HCT116 (cell line): Measurements from ENCODE around the gene DNPH1. TPM values are rescaled to one million over a fixed set of nuclear protein-coding genes. Genes with fewer than 3 reads are reported as not detected.

Experiments
- ATAC-seq: fragments of 200-7000 bp; cut with Tn5 transposase; 2 replicates; pipeline ENCODE4 v1.9.1; 2020; ENCODE audit warnings: mild to moderate bottlenecking, moderate library complexity
- BruUV-seq: library from RNA; stranded (reverse); fragments of 400-500 nt; replicated peaks from 2 replicates; lab custom pipeline; 2021; lab: Mats Ljungman, UMichigan
- CTCF ChIA-PET: fragments of 300-600 bp; sonication (Branson Sonifier 250); formaldehyde crosslinking; loops from one replicate; lab custom pipeline; 2021; ENCODE audit warnings: antibody characterized with exemption; lab: Charles Lee
- POLR2A ChIA-PET: fragments of 300-600, 350-600 bp; sonication (Branson Sonifier 250); formaldehyde crosslinking; loops from one replicate; lab custom pipeline; 2021; ENCODE audit warnings: antibody characterized with exemption; lab: Charles Lee
- RAD21 ChIA-PET, 2 experiments: fragments of 300-600 bp; sonication (Branson Sonifier 250); formaldehyde crosslinking; loops; one replicate each; lab custom pipeline; 2023; ENCODE audit warnings: low total read pairs in 2 of 2; ENCODE audit not compliant: uncharacterized antibody in 2 of 2, unreplicated experiment in 2 of 2, low non-redundant PET in 1 of 2; lab: Charles Lee
- DNase-seq: peaks from one replicate; pipeline ENCODE4 v3.0.0-alpha.2; 2010; ENCODE audit warnings: low read depth, low spot score
- H2AFZ ChIP-seq: fragments of 200-600 bp; shearing (Covaris generic), sonication (generic); 2 replicates; pipeline ENCODE4 v1.6.1; 2017; ENCODE audit warnings: low read depth, mixed run types, mixed read lengths, antibody characterized with exemption, low read length; ENCODE audit not compliant: poor library complexity, severe bottlenecking
- H3K27ac ChIP-seq: 2 replicates; pipeline ENCODE4 v1.5.1; 2012; ENCODE audit warnings: low read depth, low read length
- H3K27me3 ChIP-seq: fragments of 200-600 bp; sonication (generic); 2 replicates; pipeline ENCODE4 v1.6.1; 2016; ENCODE audit warnings: mixed run types, low read length, mixed read lengths; ENCODE audit not compliant: insufficient read depth
- H3K36me3 ChIP-seq, 2 experiments: fragments of 200-500 bp in 1 of 2; fragments of 200-600 bp in 1 of 2; sonication (Bioruptor generic) in 1 of 2; sonication (generic) in 1 of 2; 2 replicates each; pipeline versions ENCODE4 v1.5.1 to v1.6.1; 2014 to 2016; ENCODE audit warnings: low read length in 2 of 2, inconsistent platforms in 1 of 2, mixed read lengths in 1 of 2, mixed run types in 1 of 2; ENCODE audit not compliant: insufficient read depth in 2 of 2, control insufficient read depth in 1 of 2
- H3K4me1 ChIP-seq, 2 experiments: fragments of 200-600 bp in 1 of 2; sonication (generic) in 1 of 2; 2 replicates each; pipeline versions ENCODE4 v1.5.1 to v1.6.1; 2012 to 2017; ENCODE audit warnings: low read length in 2 of 2, inconsistent platforms in 1 of 2, mild to moderate bottlenecking in 1 of 2, mixed read lengths in 1 of 2, mixed run types in 1 of 2, moderate library complexity in 1 of 2; ENCODE audit not compliant: insufficient read depth in 2 of 2, control insufficient read depth in 1 of 2
- H3K4me2 ChIP-seq: fragments of 200-600 bp; sonication (generic); 2 replicates; pipeline ENCODE4 v1.6.1; 2017; ENCODE audit warnings: mixed run types, low read length, mixed read lengths
- H3K4me3 ChIP-seq, 2 experiments: fragments of 200-600 bp in 1 of 2; sonication (generic) in 1 of 2; replicated peaks in 1 of 2; 2 replicates each; pipeline ENCODE4 v1.5.1; 2011 to 2016; ENCODE audit warnings: low read length in 2 of 2, control low read depth in 1 of 2, low read depth in 1 of 2, mild to moderate bottlenecking in 1 of 2, mixed read lengths in 1 of 2, mixed run types in 1 of 2
- H3K79me2 ChIP-seq: fragments of 200-600 bp; sonication (generic); 2 replicates; pipeline ENCODE4 v1.6.1; 2017; ENCODE audit warnings: mild to moderate bottlenecking, mixed run types, low read length, moderate library complexity, mixed read lengths; ENCODE audit not compliant: insufficient read depth
- H3K9ac ChIP-seq: fragments of 200-600 bp; sonication (generic); 2 replicates; pipeline ENCODE4 v1.6.1; 2016; ENCODE audit warnings: low read length, mixed read lengths
- H3K9me2 ChIP-seq: fragments of 200-600 bp; sonication (generic), shearing (Covaris generic); 2 replicates; pipeline ENCODE4 v1.6.1; 2017; ENCODE audit warnings: mixed run types, mild to moderate bottlenecking, moderate library complexity; ENCODE audit not compliant: insufficient read depth
- H3K9me3 ChIP-seq, 2 experiments: fragments of 200-500 bp in 1 of 2; fragments of 200-600 bp in 1 of 2; sonication (Bioruptor generic) in 1 of 2; sonication (generic) in 1 of 2; 2 replicates each; pipeline ENCODE4 v1.6.1; 2014 to 2017; ENCODE audit warnings: low read length in 2 of 2, mixed read lengths in 2 of 2, inconsistent platforms in 1 of 2, low read depth in 1 of 2, mild to moderate bottlenecking in 1 of 2, mixed run types in 1 of 2, moderate library complexity in 1 of 2; ENCODE audit not compliant: control insufficient read depth in 1 of 2, insufficient read depth in 1 of 2
- H4K20me1 ChIP-seq: fragments of 200-600 bp; sonication (generic), shearing (Covaris generic); 2 replicates; pipeline ENCODE4 v1.6.1; 2017; ENCODE audit warnings: mixed run types, mild to moderate bottlenecking, moderate library complexity; ENCODE audit not compliant: insufficient read depth
- ELF1 ChIP-seq: IDR thresholded peaks from 2 replicates; pipeline ENCODE4 v1.6.1; 2012; ENCODE audit warnings: low read depth, borderline replicate concordance
- intact Hi-C: fragments of 100-400 bp; cut with micrococcal nuclease; formaldehyde crosslinking; loops from 2 replicates; pipeline ENCODE4 v1.10.0; 2022
- total RNA-seq: library from RNA; stranded (reverse); gene quantifications from one replicate; pipeline ENCODE4 v1.2.1, GENCODE V29; 2021; ENCODE audit not compliant: unreplicated experiment
- TF ChIP-seq, protein P1 (sequence below): IDR thresholded peaks from 2 replicates; pipeline ENCODE4 v1.6.1; 2011; ENCODE audit warnings: mild to moderate bottlenecking, low read length, moderate library complexity; ENCODE audit not compliant: insufficient replicate concordance; ENCODE audit errors: extremely low read depth

Gene DNPH1
- total RNA-seq, 1 experiment from 2014 or later: 117 TPM

DNA sequence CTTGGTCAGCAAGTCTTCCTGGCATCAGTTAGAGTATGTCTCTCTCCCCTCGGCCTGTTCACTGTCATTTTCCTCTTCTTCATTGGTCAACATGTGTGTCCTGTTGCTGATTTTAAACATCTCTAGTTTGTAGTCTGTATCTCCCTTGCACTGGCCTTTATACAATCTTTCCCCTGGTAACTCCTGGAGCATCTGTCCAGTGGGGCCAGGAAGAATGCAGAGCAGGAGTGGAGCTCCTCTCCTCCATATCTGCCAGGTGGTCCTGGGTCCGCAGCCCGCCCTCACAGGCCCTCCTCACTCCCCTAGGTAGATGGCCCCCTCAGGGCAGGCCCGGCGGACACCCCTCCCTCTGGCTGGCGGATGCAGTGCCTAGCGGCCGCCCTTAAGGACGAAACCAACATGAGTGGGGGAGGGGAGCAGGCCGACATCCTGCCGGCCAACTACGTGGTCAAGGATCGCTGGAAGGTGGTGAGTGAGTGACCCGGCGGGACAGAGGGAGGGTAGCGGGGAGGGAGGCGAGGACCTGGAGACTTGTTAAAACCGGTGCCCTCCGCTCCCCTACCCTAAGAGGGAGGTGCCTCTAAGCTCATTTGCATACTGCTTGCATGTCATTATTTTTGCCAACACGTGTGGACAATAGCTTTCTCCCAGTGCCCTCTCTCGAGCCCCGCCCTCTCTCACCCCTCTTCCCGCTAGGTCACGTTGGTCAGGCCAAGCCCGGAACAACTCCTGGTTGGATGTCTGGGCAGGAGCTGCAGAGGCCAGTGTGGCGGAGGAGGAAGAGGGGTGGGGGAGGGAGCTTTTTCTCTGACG, 17.2 kb upstream of the DNPH1 start (continued):
- TF ChIP-seq, protein P1, sequence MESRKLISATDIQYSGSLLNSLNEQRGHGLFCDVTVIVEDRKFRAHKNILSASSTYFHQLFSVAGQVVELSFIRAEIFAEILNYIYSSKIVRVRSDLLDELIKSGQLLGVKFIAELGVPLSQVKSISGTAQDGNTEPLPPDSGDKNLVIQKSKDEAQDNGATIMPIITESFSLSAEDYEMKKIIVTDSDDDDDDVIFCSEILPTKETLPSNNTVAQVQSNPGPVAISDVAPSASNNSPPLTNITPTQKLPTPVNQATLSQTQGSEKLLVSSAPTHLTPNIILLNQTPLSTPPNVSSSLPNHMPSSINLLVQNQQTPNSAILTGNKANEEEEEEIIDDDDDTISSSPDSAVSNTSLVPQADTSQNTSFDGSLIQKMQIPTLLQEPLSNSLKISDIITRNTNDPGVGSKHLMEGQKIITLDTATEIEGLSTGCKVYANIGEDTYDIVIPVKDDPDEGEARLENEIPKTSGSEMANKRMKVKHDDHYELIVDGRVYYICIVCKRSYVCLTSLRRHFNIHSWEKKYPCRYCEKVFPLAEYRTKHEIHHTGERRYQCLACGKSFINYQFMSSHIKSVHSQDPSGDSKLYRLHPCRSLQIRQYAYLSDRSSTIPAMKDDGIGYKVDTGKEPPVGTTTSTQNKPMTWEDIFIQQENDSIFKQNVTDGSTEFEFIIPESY: no peak

GRCh38 chr6:43243664-43244321, 14.5 kb upstream of the DNPH1 start:
- Histone ChIP-seq H3K4me2 (no peak overlapping the region), H3K4me1 (peaks cover 3 to 11% of the 10 kb centered on the region in 2 experiments; a peak in 2 of 4 replicates), H3K9me3 (no peaks in the 10 kb centered on the region), H3K27me3 (no peaks in the 10 kb centered on the region), H3K27ac (no peak overlapping the region), H2AFZ (no peak overlapping the region), H3K4me3 (no peak overlapping the region), H4K20me1 (no peaks in the 10 kb centered on the region), H3K9me2 (no peaks in the 10 kb centered on the region), H3K9ac (no peak overlapping the region), H3K79me2 (no peaks in the 10 kb centered on the region), H3K36me3 (no peaks in the 10 kb centered on the region)
- ATAC-seq (no peak), DNase-seq (no peak)
- POLR2A ChIA-PET: no interaction called here
- TF ChIP-seq ELF1: no peak
- intact Hi-C loops: no loop called here
- no TSS peak for BruUV-seq
- CTCF ChIA-PET: no interaction called here
- RAD21 ChIA-PET: no interaction called here
